ENCODE measurements around the gene UBA5.

UBA5 gene

DNA sequence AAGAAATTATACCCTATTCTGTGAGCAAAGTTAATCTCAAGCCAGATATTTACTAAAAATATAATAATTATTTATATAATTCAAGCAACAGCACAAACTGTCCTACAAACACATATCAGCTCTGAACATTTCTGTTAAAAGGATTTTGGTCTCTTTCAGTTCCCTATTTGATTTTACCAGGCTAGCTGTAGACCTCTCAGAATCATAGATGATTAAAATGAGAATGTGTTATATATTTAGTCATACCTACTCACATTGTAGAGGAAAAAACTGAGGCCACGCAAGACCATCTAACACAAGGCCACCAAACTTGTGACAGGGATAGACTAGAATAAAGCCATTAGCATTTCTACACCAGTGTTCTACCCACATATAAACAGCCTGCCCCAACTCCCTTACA, 34.5 kb upstream of the UBA5 start:
- TF ChIP-seq, protein P1, sequence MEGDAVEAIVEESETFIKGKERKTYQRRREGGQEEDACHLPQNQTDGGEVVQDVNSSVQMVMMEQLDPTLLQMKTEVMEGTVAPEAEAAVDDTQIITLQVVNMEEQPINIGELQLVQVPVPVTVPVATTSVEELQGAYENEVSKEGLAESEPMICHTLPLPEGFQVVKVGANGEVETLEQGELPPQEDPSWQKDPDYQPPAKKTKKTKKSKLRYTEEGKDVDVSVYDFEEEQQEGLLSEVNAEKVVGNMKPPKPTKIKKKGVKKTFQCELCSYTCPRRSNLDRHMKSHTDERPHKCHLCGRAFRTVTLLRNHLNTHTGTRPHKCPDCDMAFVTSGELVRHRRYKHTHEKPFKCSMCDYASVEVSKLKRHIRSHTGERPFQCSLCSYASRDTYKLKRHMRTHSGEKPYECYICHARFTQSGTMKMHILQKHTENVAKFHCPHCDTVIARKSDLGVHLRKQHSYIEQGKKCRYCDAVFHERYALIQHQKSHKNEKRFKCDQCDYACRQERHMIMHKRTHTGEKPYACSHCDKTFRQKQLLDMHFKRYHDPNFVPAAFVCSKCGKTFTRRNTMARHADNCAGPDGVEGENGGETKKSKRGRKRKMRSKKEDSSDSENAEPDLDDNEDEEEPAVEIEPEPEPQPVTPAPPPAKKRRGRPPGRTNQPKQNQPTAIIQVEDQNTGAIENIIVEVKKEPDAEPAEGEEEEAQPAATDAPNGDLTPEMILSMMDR (IDR thresholded peaks at IDR 0.05; ENCODE audit: low read depth, low read length): no peak
- H3K4me3 ChIP-seq (ENCODE audit: low read depth, low read length): no peak overlapping the region

DNA sequence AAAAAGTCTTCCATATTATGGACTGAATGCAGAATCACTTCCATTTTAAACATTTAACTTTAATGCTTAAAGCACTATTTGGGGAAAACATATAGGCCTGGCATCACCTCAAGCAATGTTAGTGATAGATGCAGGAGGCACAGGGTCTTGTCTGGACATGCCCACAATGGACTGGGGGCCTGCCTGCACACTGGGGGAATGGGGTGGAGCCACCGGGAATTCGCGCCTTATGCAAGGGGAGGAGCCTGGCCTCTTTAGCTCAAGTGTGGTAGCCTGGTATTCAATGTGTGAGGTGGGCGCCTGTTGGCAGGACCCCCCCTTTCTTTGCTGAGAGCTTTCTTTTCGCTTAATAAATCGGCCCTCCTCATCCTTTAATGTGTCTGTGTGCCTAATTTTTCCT, 33.2 kb upstream of the UBA5 start:
- no peak overlapping the region for H3K4me3 ChIP-seq (ENCODE audit: low read depth, low read length)
- TF ChIP-seq, protein P1 (IDR thresholded peaks at IDR 0.05; ENCODE audit: low read depth, low read length): no peak

DNA sequence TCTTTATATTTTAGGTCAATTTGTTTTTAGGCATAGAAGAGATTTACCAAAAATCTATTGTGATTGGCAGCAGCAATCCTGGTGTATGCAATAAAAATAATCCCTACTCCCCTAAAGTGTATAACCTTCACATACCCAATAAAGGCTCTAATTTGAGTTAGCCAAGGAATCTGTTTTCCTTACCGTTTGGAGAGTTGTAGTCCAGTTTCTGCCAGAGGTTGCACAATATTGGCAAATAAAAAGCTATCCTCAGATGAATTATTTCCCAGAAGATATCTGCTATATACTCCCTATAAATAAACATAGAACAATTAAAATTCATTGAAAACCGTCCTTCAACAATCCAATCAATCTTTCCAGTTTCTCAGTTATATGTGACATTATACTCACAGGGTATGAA, 32.0 kb upstream of the UBA5 start:
- TF ChIP-seq, protein P1 (IDR thresholded peaks at IDR 0.05; ENCODE audit: low read depth, low read length): no peak

DNA sequence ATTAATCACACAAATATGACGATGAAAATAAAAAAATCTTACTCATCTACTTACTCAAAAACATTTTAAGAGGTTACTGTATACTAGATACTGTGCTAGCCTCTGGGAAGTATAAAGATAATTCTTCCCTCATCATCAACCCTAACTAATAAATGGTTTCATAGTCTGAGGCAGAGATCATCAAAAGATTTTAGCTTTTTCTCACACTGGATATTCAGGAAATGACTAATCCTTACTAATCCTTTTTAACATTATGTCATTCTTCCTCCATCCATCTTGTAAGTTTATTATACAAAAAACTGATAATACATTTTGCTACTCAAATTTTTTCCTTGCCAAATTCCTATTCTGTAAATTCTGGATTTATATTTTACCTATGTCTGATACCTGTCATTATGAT, 30.2 kb upstream of the UBA5 start:
- TF ChIP-seq, protein P1 (IDR thresholded peaks at IDR 0.05; ENCODE audit: low read depth, low read length): no peak
- H3K4me3 ChIP-seq (ENCODE audit: low read depth, low read length): no peak overlapping the region

More for the DNA sequence above, 32.0 kb upstream of the UBA5 start:
- H3K4me3 ChIP-seq (ENCODE audit: low read depth, low read length): no peak overlapping the region

DNA sequence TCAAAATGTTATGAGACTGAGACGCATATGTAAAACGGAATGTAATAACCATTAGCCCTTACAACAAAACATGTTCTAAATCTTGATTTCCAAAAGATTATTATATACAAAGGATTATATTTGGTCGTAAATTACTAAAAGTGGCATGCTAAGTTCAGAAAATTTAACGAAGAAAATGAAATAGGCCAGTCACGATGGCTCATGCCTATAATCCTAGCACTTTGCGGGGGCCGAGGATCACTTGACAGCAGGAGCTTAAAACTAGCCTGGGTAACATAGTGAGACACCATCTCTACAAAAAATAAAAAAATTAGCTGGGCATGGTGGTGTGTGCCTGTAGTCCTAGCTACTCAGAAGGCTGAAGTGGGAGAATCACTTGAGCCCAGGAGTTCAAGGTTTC, 29.5 kb upstream of the UBA5 start:
- no peak overlapping the region for H3K4me3 ChIP-seq (ENCODE audit: low read depth, low read length)
- TF ChIP-seq, protein P1 (IDR thresholded peaks at IDR 0.05; ENCODE audit: low read depth, low read length): no peak

DNA sequence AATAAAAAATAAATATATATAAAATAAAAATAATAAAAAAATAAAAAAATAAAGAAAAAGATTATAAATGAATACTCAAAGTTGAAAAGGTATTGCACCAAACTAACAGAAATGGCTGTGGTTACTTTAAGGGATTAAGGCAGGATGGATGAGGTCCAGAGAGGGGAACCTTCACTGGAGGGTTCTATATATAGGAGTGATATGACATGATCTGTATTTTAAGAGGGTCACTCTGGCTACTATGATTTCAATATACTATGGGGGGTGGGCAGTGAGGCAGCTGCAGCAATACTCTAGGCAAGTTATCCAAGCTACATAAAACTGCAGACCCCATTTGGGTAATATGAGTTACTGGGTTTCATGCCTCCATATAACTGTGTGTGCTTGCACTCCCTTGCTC, 25.1 kb upstream of the UBA5 start:
- TF ChIP-seq, protein P1 (IDR thresholded peaks at IDR 0.05; ENCODE audit: low read depth, low read length): no peak
- H3K4me3 ChIP-seq (ENCODE audit: low read depth, low read length): no peak overlapping the region

DNA sequence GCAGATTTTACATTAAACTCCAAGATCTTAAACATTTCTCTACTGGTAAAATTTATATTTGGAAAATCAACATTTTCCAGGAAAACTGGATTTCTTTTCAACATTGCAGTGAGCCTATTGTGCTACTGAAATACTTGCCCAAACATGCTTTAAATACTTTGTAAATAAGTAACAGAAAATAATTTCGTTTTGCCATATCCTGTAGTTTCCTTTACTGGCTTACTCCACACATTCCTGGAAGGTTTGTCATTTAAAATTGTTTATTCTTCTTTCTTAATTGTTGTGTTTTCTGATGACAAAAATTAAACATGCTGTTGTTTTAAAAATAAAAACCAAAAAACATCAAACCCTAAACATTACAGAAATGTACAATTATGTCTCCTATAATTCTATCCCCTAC, 22.5 kb upstream of the UBA5 start:
- TF ChIP-seq, protein P1 (IDR thresholded peaks at IDR 0.05; ENCODE audit: low read depth, low read length): no peak
- H3K4me3 ChIP-seq (ENCODE audit: low read depth, low read length): no peak overlapping the region
